Heart left ventricle (tissue), 16 donors: ENCODE results near the gene SLC51A. TPM values are rescaled to one million over a fixed set of nuclear protein-coding genes. Genes with fewer than 3 reads are reported as not detected.
"Not testable (repeated sequence)": the region's sequence is repeated elsewhere in the genome, so short reads cannot be mapped to it uniquely, and the experiment has no call there.

Experiments used
- ATAC-seq, 4 donors: fragments of 200-7000 bp; cut with Tn5 transposase; one replicate each; pipeline ENCODE4 v1.9.1; 2020 to 2022; ENCODE audit warnings: moderate library complexity in 4 of 4, mild to moderate bottlenecking in 3 of 4, moderate number of reproducible peaks in 1 of 4
- DNase-seq, 5 donors: peaks; one replicate each; pipeline ENCODE4 v3.0.0-alpha.2; 2020
- H3K27ac ChIP-seq, 12 donors: fragments of 200-600 bp; sonication (generic) in 4 of 12; one replicate each; pipeline versions ENCODE4 v1.5.0 to v1.8.0; 2016 to 2022; ENCODE audit warnings: mild to moderate bottlenecking in 2 of 12
- H3K27me3 ChIP-seq, 9 donors: fragments of 200-600 bp; sonication (generic) in 2 of 9; one replicate each; pipeline versions ENCODE4 v1.5.1 to v1.8.0; 2016 to 2022; ENCODE audit warnings: mild to moderate bottlenecking in 3 of 9
- H3K36me3 ChIP-seq, 9 donors: fragments of 200-600 bp; sonication (generic) in 2 of 9; one replicate each; pipeline versions ENCODE4 v1.5.0 to v1.8.0; 2018 to 2022; ENCODE audit warnings: mild to moderate bottlenecking in 2 of 9
- H3K4me1 ChIP-seq, 12 donors: fragments of 200-600 bp; sonication (generic) in 4 of 12; one replicate each; pipeline versions ENCODE4 v1.5.0 to v1.8.0; 2016 to 2022; ENCODE audit warnings: mild to moderate bottlenecking in 3 of 12
- H3K4me3 ChIP-seq, 12 donors: fragments of 200-600 bp; sonication (generic) in 4 of 12; one replicate each; pipeline versions ENCODE4 v1.5.0 to v1.8.0; 2017 to 2022; ENCODE audit warnings: mild to moderate bottlenecking in 9 of 12, moderate library complexity in 4 of 12
- H3K9me3 ChIP-seq, 12 donors: fragments of 200-600 bp; sonication (generic) in 4 of 12; one replicate each; pipeline versions ENCODE4 v1.5.0 to v1.8.0; 2016 to 2022; ENCODE audit warnings: mild to moderate bottlenecking in 1 of 12
- POLR2A ChIP-seq, 2 donors: fragments of 450-650 bp; IDR thresholded peaks; one replicate each; pipeline ENCODE4 v1.6.1; 2017; ENCODE audit warnings: antibody characterized with exemption in 2 of 2, mild to moderate bottlenecking in 2 of 2, moderate library complexity in 2 of 2
- WGBS, 4 donors: extraction: QIAGEN DNeasy Blood & Tissue Kit in 2 of 4; methylation state at CpG; one replicate each; pipeline versions ENCODE4 v1.1.5 to v1.1.7; 2013 to 2018; 5-methylcytosine and 5-hydroxymethylcytosine counted together
- intact Hi-C, 10 donors: fragments of 100-400 bp; cut with DNase I; formaldehyde crosslinking; loops; one replicate each; pipeline versions ENCODE4 v1.11.1 to v1.14.2; 2022
- polyA plus RNA-seq, 2 donors: library from polyadenylated mRNA; stranded (reverse); fragments of 200-250 nt; gene quantifications; one replicate each; pipeline ENCODE4 v1.2.3, GENCODE V29; 2013
- total RNA-seq, 9 donors: library from RNA; depleted of rRNA in 2 of 9; stranded (reverse); fragments of >200 nt in 2 of 9; fragmentation: NEBNext Ultra II Directional in 3 of 9; extraction: Animal tissue kit (Norgen Biotek cat#: 25700) in 3 of 9; gene quantifications; one replicate each; pipeline versions ENCODE4 v1.1.0 to v1.2.4, GENCODE V29; 2016 to 2023
- TF ChIP-seq, protein P1 (sequence below), 12 donors: fragments of 200-600 bp; sonication (generic) in 4 of 12; IDR thresholded peaks; one replicate each; pipeline versions ENCODE4 v1.5.0 to v1.8.0; 2018 to 2022; ENCODE audit warnings: antibody characterized with exemption in 12 of 12, mild to moderate bottlenecking in 5 of 12
- donor health status: ischemic (EF 13 %, LVEDD 7.1; RV severe dilation, severe dysfunction).
- donor health status: healthy with polysubstance abuse.
- donor health status: DM: no; HTN: yes; CAD: no.
- donor health status: DM: no; HTN: no; CAD: no.
- donor health status: ischemic (EF 25% LVEDD 6.9; RV normal size, moderate dysfunction).
- donor health status: ischemic (EF 25% LVEDD 5.7; RV mildly dilated, moderate dysfunction).
- donor health status: healthy.
- donor health status: DM: yes; HTN: yes; CAD: no.
- donor health status: ischemic (EF 35%, LVEDD 5.7; RV mildly dilated, moderate dysfunction).
- donor health status: nonischemic (EF 11% LVEDD 7.7; RV severe dilation, severe dysfunction).
- donor health status: DM: yes; HTN: yes; CAD: no.
- donor health status: PGD.
- donor health status: ischemic (EF 29% LVEDD 5.4; RV normal size, mild dysfunction).
- donor health status: nonischemic (EF 23%, LVEDD 6.1; RV moderate dilation, normal function).

The SLC51A gene
- total and polyA plus RNA-seq, 11 donors = 0.18 to 1.9 (median 0.78) TPM; not detected in 7

DNA sequence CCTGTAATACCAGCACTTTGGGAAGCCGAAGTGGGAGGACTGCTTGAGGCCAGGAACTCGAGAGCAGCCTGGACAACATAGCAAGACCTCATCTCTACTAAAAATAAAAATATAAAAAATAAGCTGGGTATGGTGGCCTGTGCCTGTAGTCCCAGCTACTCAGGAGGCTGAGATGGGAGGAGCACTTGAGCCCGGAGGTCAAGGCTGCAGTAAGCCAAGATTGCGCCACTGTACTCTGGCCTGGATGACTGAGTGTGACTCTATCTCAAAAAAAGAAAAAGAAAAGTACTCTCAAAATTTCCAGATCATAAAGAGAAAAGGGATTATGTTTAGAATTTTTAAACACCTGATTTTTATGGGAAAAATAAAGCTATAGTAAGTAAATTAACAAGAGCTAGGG lies 24.1 kb downstream of the SLC51A start:
- intact Hi-C loops = no loop called here
- Histone ChIP-seq H3K27ac (no peak overlapping the region), H3K4me3 (no peak overlapping the region), H3K36me3 (peaks cover 0 to 86% (median 74%) of the 10 kb centered on the region in 9 donors), H3K27me3 (no peaks in the 10 kb centered on the region), H3K9me3 (no peaks in the 10 kb centered on the region), H3K4me1 (peaks cover 0 to 3% (median 0%) of the 10 kb centered on the region in 12 donors)
- TF ChIP-seq, protein P1, sequence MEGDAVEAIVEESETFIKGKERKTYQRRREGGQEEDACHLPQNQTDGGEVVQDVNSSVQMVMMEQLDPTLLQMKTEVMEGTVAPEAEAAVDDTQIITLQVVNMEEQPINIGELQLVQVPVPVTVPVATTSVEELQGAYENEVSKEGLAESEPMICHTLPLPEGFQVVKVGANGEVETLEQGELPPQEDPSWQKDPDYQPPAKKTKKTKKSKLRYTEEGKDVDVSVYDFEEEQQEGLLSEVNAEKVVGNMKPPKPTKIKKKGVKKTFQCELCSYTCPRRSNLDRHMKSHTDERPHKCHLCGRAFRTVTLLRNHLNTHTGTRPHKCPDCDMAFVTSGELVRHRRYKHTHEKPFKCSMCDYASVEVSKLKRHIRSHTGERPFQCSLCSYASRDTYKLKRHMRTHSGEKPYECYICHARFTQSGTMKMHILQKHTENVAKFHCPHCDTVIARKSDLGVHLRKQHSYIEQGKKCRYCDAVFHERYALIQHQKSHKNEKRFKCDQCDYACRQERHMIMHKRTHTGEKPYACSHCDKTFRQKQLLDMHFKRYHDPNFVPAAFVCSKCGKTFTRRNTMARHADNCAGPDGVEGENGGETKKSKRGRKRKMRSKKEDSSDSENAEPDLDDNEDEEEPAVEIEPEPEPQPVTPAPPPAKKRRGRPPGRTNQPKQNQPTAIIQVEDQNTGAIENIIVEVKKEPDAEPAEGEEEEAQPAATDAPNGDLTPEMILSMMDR (IDR thresholded peaks at IDR 0.05) = no peak
- no peak for TF ChIP-seq POLR2A (IDR thresholded peaks at IDR 0.05)
- ATAC-seq = no peak
- DNase-seq = no peak
- 86 to 93% (median 90%) methylated on average over 4 of the region's 4 CpGs for WGBS, 4 donors

DNA sequence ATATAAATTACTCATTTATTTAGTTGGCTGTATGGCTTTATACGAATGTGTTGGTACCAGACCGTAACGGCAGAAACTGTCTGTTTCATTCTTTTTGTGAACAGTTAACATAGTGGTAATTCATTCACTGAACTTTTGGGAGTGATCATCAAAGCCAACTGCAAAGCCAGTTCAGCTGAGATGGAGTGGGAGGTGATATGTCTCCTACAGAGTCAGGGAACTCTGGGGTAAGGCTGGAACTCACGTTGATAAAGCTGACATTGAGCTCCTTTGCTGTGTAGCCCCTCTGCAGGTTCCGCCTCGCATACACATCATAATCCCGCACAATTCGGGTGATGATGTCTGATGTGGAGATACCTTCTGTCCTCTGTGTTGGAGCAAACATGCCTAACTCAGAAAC lies 25.4 kb downstream of the SLC51A start:
- TF ChIP-seq, protein P1 (IDR thresholded peaks at IDR 0.05) = no peak
- TF ChIP-seq POLR2A (IDR thresholded peaks at IDR 0.05) = no peak
- no peaks in the 10 kb centered on the region for H3K27me3 ChIP-seq
- H3K27ac ChIP-seq = no peak overlapping the region
- DNase-seq (no peak), ATAC-seq (no peak)
- WGBS, 4 donors = 81 to 89% (median 88%) methylated on average over 8 of the region's 8 CpGs
- H3K9me3 ChIP-seq = no peaks in the 10 kb centered on the region
- intact Hi-C loops = no loop called here
- peaks cover 0 to 86% (median 78%) of the 10 kb centered on the region in 9 donors for H3K36me3 ChIP-seq
- no peak overlapping the region for H3K4me3 ChIP-seq
- H3K4me1 ChIP-seq = peaks cover 0 to 3% (median 0%) of the 10 kb centered on the region in 12 donors

DNA sequence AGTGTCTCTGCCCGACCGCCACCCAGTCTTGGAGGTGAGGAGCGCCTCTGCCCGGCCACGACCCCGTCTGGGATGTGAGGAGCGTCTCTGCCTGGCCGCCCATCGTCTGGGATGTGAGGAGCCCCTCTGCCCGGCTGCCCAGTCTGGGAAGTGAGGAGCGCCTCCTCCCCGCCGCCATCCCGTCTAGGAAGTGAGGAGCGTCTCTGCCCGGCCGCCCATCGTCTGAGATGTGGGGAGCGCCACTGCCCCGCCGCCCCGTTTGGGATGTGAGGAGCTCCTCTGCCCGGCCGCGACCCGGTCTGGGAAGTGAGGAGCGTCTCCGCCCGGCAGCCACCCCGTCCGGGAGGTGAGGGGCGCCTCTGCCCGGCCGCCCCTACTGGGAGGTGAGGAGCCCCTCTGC lies 27.8 kb downstream of the SLC51A start:
- ATAC-seq, DNase-seq, H3K9me3 ChIP-seq, H3K27ac ChIP-seq, H3K27me3 ChIP-seq, H3K4me3 ChIP-seq, H3K4me1 ChIP-seq, intact Hi-C loops: not testable (repeated sequence)
- 96 to 98% (median 97%) methylated on average over 13 to 34 of the region's 34 CpGs for WGBS, 4 donors
- H3K36me3 ChIP-seq = peaks cover 0 to 82% (median 68%) of the 10 kb centered on the region in 9 donors

DNA sequence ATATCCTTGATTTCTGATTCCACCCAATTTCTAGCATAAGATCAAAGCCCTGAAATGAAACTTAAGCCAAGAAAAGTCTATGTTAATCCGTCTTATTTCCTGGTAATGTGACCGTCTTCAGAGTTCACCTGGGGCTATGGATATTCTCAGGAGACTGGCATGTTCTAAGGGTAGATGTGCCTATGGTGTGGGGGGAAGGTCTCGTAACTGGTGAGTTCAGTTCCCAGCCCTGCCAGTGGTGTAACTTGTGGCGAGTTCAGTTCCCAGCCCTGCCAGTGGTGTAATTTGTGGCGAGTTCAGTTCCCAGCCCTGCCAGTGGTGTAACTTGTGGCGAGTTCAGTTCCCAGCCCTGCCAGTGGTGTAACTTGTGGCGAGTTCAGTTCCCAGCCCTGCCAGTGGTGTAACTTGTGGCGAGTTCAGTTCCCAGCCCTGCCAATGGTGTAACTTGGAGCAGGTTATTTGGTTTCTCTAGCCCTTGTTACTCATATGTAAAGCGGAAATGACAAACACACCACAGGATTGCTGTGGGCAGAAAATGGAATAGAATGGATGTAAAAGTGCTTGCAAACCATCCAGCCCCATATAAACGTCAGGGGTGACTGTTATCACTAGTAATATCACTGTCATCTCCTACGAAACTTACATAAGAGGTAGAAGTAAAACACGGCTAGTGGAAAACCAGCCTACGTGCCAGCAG lies 30.4 kb downstream of the SLC51A start:
- Histone ChIP-seq H3K27ac (no peak overlapping the region), H3K27me3 (no peaks in the 10 kb centered on the region), H3K9me3 (no peaks in the 10 kb centered on the region), H3K4me3 (no peak overlapping the region), H3K36me3 (peaks cover 0 to 62% (median 42%) of the 10 kb centered on the region in 9 donors), H3K4me1 (peaks cover 0 to 3% (median 0%) of the 10 kb centered on the region in 12 donors)
- 90 to 93% (median 91%) methylated on average over 13 of the region's 13 CpGs for WGBS, 4 donors
- intact Hi-C loops = no loop called here
- DNase-seq (no peak), ATAC-seq (peak in 1 of 4 donors; percentile 15)
- TF ChIP-seq POLR2A (IDR thresholded peaks at IDR 0.05) = no peak
- TF ChIP-seq, protein P1 (IDR thresholded peaks at IDR 0.05) = no peak
